ENCODE data around the gene TTC17.

GRCh38 chr11:43358279-43358800 is 380 bp upstream of the TTC17 start:
- TF ChIP-seq EZH2 (IDR thresholded peaks at IDR 0.05; ENCODE audit: borderline replicate concordance, insufficient read depth, low read depth, low read length, poor library complexity, severe bottlenecking) = no peak
- TF ChIP-seq CTCF (IDR thresholded peaks at IDR 0.05) = no peak
